ENCODE results near the gene TNNT3.

The TNNT3 gene

GRCh38 chr11:1881442-1882264, 37.9 kb upstream of the TNNT3 start:
- peak; percentile 8 for ATAC-seq
- no peak for TF ChIP-seq GLIS3 (CRISPR knock-in tag; IDR thresholded peaks at IDR 0.05)

- no peak for TF ChIP-seq RARB (CRISPR knock-in tag; IDR thresholded peaks at IDR 0.05)
- TF ChIP-seq ZFP3 (CRISPR knock-in tag; IDR thresholded peaks at IDR 0.05) = no peak
- no peak for TF ChIP-seq CSDC2 (CRISPR knock-in tag; IDR thresholded peaks at IDR 0.05)
- ATAC-seq = peak; percentile 96
These were observed 37.0 kb upstream of the TNNT3 start for GRCh38 chr11:1882265-1883238.

- TF ChIP-seq ZNF8 (CRISPR knock-in tag; IDR thresholded peaks at IDR 0.05) (no peak), CSDC2 (CRISPR knock-in tag; IDR thresholded peaks at IDR 0.05) (no peak), SNAI2 (CRISPR knock-in tag; IDR thresholded peaks at IDR 0.05) (no peak), ZNF565 (CRISPR knock-in tag; conservative IDR thresholded peaks at IDR 0.05; ENCODE audit: low read depth) (no peak), GLIS3 (CRISPR knock-in tag; IDR thresholded peaks at IDR 0.05) (no peak), PATZ1 (CRISPR knock-in tag; IDR thresholded peaks at IDR 0.05; ENCODE audit: borderline replicate concordance) (no peak), TSHZ2 (CRISPR knock-in tag; IDR thresholded peaks at IDR 0.05) (no peak), CREB5 (CRISPR knock-in tag; IDR thresholded peaks at IDR 0.05; ENCODE audit: low read depth) (no peak), CSRNP3 (CRISPR knock-in tag; IDR thresholded peaks at IDR 0.05) (no peak), ZNF70 (CRISPR knock-in tag; IDR thresholded peaks at IDR 0.05) (no peak), POU6F1 (CRISPR knock-in tag; IDR thresholded peaks at IDR 0.05; ENCODE audit: borderline replicate concordance, low read depth) (no peak), ISL1 (CRISPR knock-in tag; IDR thresholded peaks at IDR 0.05) (no peak), ARNTL (CRISPR knock-in tag; IDR thresholded peaks at IDR 0.05; ENCODE audit: borderline replicate concordance, low read depth) (no peak), TOX (CRISPR knock-in tag; IDR thresholded peaks at IDR 0.05; ENCODE audit: borderline replicate concordance) (no peak), ESRRG (CRISPR knock-in tag; IDR thresholded peaks at IDR 0.05) (no peak)
- no peak for ATAC-seq
These were observed 35.9 kb upstream of the TNNT3 start for GRCh38 chr11:1883346-1884302.

Data from SK-N-SH treated with all-trans-retinoic acid at 6 μM for 48 hours (cell line).